Activated naive CD8-positive, alpha-beta T cell treated with anti-CD3 and anti-CD28 coated beads, Interleukin-2, amount 10 ng/mL, durations not matched to agents 7 days and 5 days (primary cell): ENCODE measurements around the gene STX10. TPM values are rescaled to one million over a fixed set of nuclear protein-coding genes. Genes with fewer than 3 reads are reported as not detected.

Experiments
- ATAC-seq: fragments of 150-1000 bp; cut with Tn5 transposase; one replicate; pipeline ENCODE4 v1.10.0; 2021; ENCODE audit warnings: low read depth, moderate library complexity
- POLR2A ChIA-PET: fragments of 350-600 bp; sonication (Branson Sonifier 250); formaldehyde crosslinking; loops from one replicate; lab custom pipeline; 2021; ENCODE audit warnings: antibody characterized with exemption; lab: Charles Lee
- DNase-seq: peaks from one replicate; pipeline ENCODE4 v3.0.0; 2021
- H3K27ac Mint-ChIP-seq: one replicate; pipeline ENCODE4 v1.8.0; 2022; ENCODE audit warnings: mild to moderate bottlenecking, mixed read lengths
- H3K27me3 Mint-ChIP-seq: one replicate; pipeline ENCODE4 v1.8.0; 2022; ENCODE audit warnings: mild to moderate bottlenecking, moderate library complexity, mixed read lengths
- H3K36me3 Mint-ChIP-seq: one replicate; pipeline ENCODE4 v1.8.0; 2021; ENCODE audit warnings: mild to moderate bottlenecking, mixed read lengths
- H3K4me1 Mint-ChIP-seq: one replicate; pipeline ENCODE4 v1.8.0; 2021; ENCODE audit warnings: mixed read lengths
- H3K4me3 Mint-ChIP-seq: one replicate; pipeline ENCODE4 v1.8.0; 2022; ENCODE audit warnings: mild to moderate bottlenecking, moderate library complexity, mixed read lengths
- H3K9me3 Mint-ChIP-seq: one replicate; pipeline ENCODE4 v1.8.0; 2021; ENCODE audit warnings: mixed read lengths
- total RNA-seq, 2 experiments: library from RNA; stranded (reverse); gene quantifications; one replicate each; pipeline ENCODE4 v1.2.3, GENCODE V29; 2021

STX10 gene
- total RNA-seq, 2 experiments from 2014 or later, result 67.1 to 69.9 TPM

- peaks cover 10% of the 10 kb centered on the region for H3K36me3 Mint-ChIP-seq
- peaks cover 52% of the 10 kb centered on the region for H3K4me1 Mint-ChIP-seq
- H3K4me3 Mint-ChIP-seq, result peak overlapping the region; percentile 92
- ATAC-seq (peak; percentile 59), DNase-seq (peak; percentile 91)
- no peaks in the 10 kb centered on the region for H3K9me3 Mint-ChIP-seq
- peak overlapping the region; percentile 96 for H3K27ac Mint-ChIP-seq
- H3K27me3 Mint-ChIP-seq, result no peaks in the 10 kb centered on the region
- POLR2A ChIA-PET, result interaction anchor here (0.5 to 13.0 kb wide), 12 partner anchors 7 to 1222 kb away, joined by 3 to 267 read pairs (median 10); partner anchors contain the start of genes IER2, NACC1 and STX10
Observed at GRCh38 chr19:13162724-13163608, 12.8 kb upstream of the STX10 start.

- Mint-ChIP-seq H3K27me3 (no peaks in the 10 kb centered on the region), H3K36me3 (peaks cover 11% of the 10 kb centered on the region), H3K4me3 (peak overlapping the region; percentile 45), H3K9me3 (no peaks in the 10 kb centered on the region), H3K4me1 (peaks cover 50% of the 10 kb centered on the region), H3K27ac (peak overlapping the region; percentile 71)
- ATAC-seq (no peak), DNase-seq (no peak)
- POLR2A ChIA-PET, result interaction anchor here (0.5 to 11.5 kb wide), 4 partner anchors 8 to 129 kb away, joined by 3 to 216 read pairs (median 4); partner anchors contain the start of genes IER2 and STX10
Observed at GRCh38 chr19:13160557-13160956, 10.4 kb upstream of the STX10 start.

- Mint-ChIP-seq H3K9me3 (no peaks in the 10 kb centered on the region), H3K36me3 (peaks cover 17% of the 10 kb centered on the region), H3K27ac (peak overlapping the region; percentile 72), H3K4me1 (peaks cover 46% of the 10 kb centered on the region), H3K27me3 (no peaks in the 10 kb centered on the region), H3K4me3 (peak overlapping the region; percentile 29)
- ATAC-seq (no peak), DNase-seq (no peak)
- POLR2A ChIA-PET, result interaction anchor here (1.4 kb wide), 1 partner anchor 10 kb away, joined by 3 read pairs; the partner anchor contains the start of genes IER2 and STX10
Observed at GRCh38 chr19:13159713-13160112, 9.5 kb upstream of the STX10 start.

- POLR2A ChIA-PET, result interaction anchor here (0.6 to 5.4 kb wide), 20 partner anchors 12 to 1226 kb away, joined by 3 to 267 read pairs (median 4); partner anchors contain the start of genes ADGRE5 and NACC1
- Mint-ChIP-seq H3K36me3 (peaks cover 29% of the 10 kb centered on the region), H3K27ac (peak overlapping the region; percentile 100), H3K4me3 (peak overlapping the region; percentile 98), H3K27me3 (no peaks in the 10 kb centered on the region), H3K9me3 (no peaks in the 10 kb centered on the region), H3K4me1 (peaks cover 37% of the 10 kb centered on the region)
- DNase-seq (peak; percentile 87), ATAC-seq (peak; percentile 16)
Observed at GRCh38 chr19:13155472-13156359, 5.5 kb upstream of the STX10 start.

GRCh38 chr19:13154911-13155471 lies 4.8 kb upstream of the STX10 start:
- Mint-ChIP-seq H3K4me1 (peaks cover 34% of the 10 kb centered on the region), H3K9me3 (no peaks in the 10 kb centered on the region), H3K27me3 (no peaks in the 10 kb centered on the region), H3K4me3 (peak overlapping the region; percentile 98), H3K36me3 (peaks cover 29% of the 10 kb centered on the region), H3K27ac (peak overlapping the region; percentile 100)
- DNase-seq (peak; percentile 74), ATAC-seq (peak; percentile 8)
- POLR2A ChIA-PET, result interaction anchor here (0.9 to 5.4 kb wide), 17 partner anchors 13 to 684 kb away, joined by 3 to 267 read pairs (median 5); partner anchors contain the start of gene NACC1

- Mint-ChIP-seq H3K27me3 (no peaks in the 10 kb centered on the region), H3K4me1 (peaks cover 33% of the 10 kb centered on the region)
- no peak for ATAC-seq
Observed at GRCh38 chr19:13154241-13154778, 4.1 kb upstream of the STX10 start.

GRCh38 chr19:13153569-13154240 lies 3.5 kb upstream of the STX10 start:
- H3K4me3 Mint-ChIP-seq, result peak overlapping the region; percentile 98
- H3K36me3 Mint-ChIP-seq, result peaks cover 24% of the 10 kb centered on the region
- peak overlapping the region; percentile 100 for H3K27ac Mint-ChIP-seq
- peaks cover 33% of the 10 kb centered on the region for H3K4me1 Mint-ChIP-seq
- DNase-seq, result no peak
- no peaks in the 10 kb centered on the region for H3K9me3 Mint-ChIP-seq
- POLR2A ChIA-PET, result interaction anchor here (0.5 to 5.4 kb wide), 19 partner anchors 12 to 1231 kb away, joined by 3 to 267 read pairs (median 10); partner anchors contain the start of genes NACC1 and TRMT1
- H3K27me3 Mint-ChIP-seq, result no peaks in the 10 kb centered on the region
- ATAC-seq, result no peak

More at GRCh38 chr19:13154241-13154778, 4.1 kb upstream of the STX10 start:
- Mint-ChIP-seq H3K4me3 (peak overlapping the region; percentile 98), H3K36me3 (peaks cover 26% of the 10 kb centered on the region), H3K9me3 (no peaks in the 10 kb centered on the region), H3K27ac (peak overlapping the region; percentile 100)
- DNase-seq, result peak; percentile 69
- POLR2A ChIA-PET, result interaction anchor here (0.5 to 5.4 kb wide), 12 partner anchors 14 to 1231 kb away, joined by 3 to 267 read pairs (median 6); partner anchors contain the start of gene NACC1

- POLR2A ChIA-PET, result interaction anchor here (0.6 to 2.2 kb wide), 26 partner anchors 13 to 853 kb away, joined by 3 to 216 read pairs (median 4); partner anchors contain the start of genes NACC1, RFX1 and TRMT1
- Mint-ChIP-seq H3K27me3 (no peaks in the 10 kb centered on the region), H3K9me3 (no peaks in the 10 kb centered on the region), H3K36me3 (peaks cover 24% of the 10 kb centered on the region), H3K4me3 (peak overlapping the region; percentile 98), H3K4me1 (peaks cover 30% of the 10 kb centered on the region), H3K27ac (peak overlapping the region; percentile 100)
- DNase-seq (peak; percentile 97), ATAC-seq (peak; percentile 19)
Observed at GRCh38 chr19:13152974-13153568, 2.9 kb upstream of the STX10 start.

GRCh38 chr19:13152356-13152973 lies 2.3 kb upstream of the STX10 start:
- Mint-ChIP-seq H3K36me3 (peaks cover 24% of the 10 kb centered on the region), H3K4me1 (peaks cover 25% of the 10 kb centered on the region), H3K9me3 (no peaks in the 10 kb centered on the region), H3K27ac (peak overlapping the region; percentile 100), H3K27me3 (no peaks in the 10 kb centered on the region), H3K4me3 (peak overlapping the region; percentile 98)
- POLR2A ChIA-PET, result interaction anchor here (0.6 to 2.2 kb wide), 32 partner anchors 14 to 854 kb away, joined by 3 to 216 read pairs (median 4); partner anchors contain the start of genes NACC1, RFX1 and TRMT1
- DNase-seq, result no peak
- peak; percentile 1 for ATAC-seq

GRCh38 chr19:13151605-13152355 lies 1.6 kb upstream of the STX10 start:
- Mint-ChIP-seq H3K4me1 (peaks cover 22% of the 10 kb centered on the region), H3K4me3 (peak overlapping the region; percentile 98), H3K27ac (peak overlapping the region; percentile 100), H3K9me3 (no peaks in the 10 kb centered on the region), H3K27me3 (no peaks in the 10 kb centered on the region), H3K36me3 (peaks cover 23% of the 10 kb centered on the region)
- ATAC-seq (peak; percentile 48), DNase-seq (peak; percentile 94)
- POLR2A ChIA-PET, result interaction anchor here (0.6 to 2.2 kb wide), 29 partner anchors 14 to 855 kb away, joined by 3 to 216 read pairs (median 4); partner anchors contain the start of genes NACC1, RFX1 and TRMT1
